Measurements from ENCODE around the gene FNDC3B.

DNA sequence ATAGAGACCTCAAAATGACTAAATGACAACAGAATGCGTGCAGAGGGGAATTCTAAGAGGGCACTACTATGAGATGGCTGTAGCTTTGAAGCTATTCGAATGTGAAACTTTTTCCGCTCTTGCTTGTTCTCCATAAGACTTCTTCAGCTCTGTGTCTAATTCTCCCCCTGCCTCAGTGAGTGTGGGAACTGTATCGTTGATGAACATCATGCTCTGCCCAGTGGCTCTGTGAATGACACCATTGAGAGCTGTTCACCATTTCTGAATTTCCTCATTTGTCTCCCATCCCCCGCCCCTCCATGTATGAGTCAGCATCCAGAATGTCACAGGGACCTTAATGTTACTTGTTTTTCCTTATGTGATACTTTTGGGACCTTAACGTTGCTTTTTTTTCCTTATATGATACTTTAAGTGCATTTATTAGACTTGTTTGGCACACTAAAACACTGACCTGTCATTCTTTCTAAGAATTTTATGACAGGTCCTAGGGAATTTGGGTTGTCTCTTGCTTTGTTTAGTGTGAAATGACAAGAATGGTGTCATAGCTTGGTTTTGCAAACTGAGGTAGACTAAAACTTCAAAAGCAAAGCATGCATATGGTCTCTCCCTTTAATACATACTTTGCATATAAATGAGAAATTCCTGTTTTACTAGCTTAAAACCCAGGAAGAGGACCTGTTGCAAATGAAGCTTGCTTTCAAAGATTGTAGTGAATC, 99.6 kb downstream of the FNDC3B start:
- TF ChIP-seq, protein P1, sequence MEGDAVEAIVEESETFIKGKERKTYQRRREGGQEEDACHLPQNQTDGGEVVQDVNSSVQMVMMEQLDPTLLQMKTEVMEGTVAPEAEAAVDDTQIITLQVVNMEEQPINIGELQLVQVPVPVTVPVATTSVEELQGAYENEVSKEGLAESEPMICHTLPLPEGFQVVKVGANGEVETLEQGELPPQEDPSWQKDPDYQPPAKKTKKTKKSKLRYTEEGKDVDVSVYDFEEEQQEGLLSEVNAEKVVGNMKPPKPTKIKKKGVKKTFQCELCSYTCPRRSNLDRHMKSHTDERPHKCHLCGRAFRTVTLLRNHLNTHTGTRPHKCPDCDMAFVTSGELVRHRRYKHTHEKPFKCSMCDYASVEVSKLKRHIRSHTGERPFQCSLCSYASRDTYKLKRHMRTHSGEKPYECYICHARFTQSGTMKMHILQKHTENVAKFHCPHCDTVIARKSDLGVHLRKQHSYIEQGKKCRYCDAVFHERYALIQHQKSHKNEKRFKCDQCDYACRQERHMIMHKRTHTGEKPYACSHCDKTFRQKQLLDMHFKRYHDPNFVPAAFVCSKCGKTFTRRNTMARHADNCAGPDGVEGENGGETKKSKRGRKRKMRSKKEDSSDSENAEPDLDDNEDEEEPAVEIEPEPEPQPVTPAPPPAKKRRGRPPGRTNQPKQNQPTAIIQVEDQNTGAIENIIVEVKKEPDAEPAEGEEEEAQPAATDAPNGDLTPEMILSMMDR (IDR thresholded peaks at IDR 0.05) = no peak
- TF ChIP-seq POLR2A (IDR thresholded peaks at IDR 0.05; ENCODE audit: low read depth) = no peak

Measured in esophagus muscularis mucosa (tissue), 3 donors.